Mesenchymal stem cell (in vitro differentiated cells and primary cell): Measurements from ENCODE around the gene NRARP.

Source experiments
- DNase-seq: peaks from one replicate; pipeline ENCODE4 v3.0.0-alpha.2; 2013
- H2AFZ ChIP-seq: one replicate; pipeline ENCODE4 v1.6.1; 2013; ENCODE audit warnings: low read depth, mild to moderate bottlenecking, control low read depth, inconsistent platforms, low read length, moderate library complexity
- H2AK5ac ChIP-seq: 2 replicates; pipeline ENCODE4 v1.6.1; 2013; ENCODE audit warnings: low read length, moderate library complexity, mild to moderate bottlenecking, inconsistent platforms; ENCODE audit not compliant: severe bottlenecking
- H2BK120ac ChIP-seq: one replicate; pipeline ENCODE4 v1.6.1; 2013; ENCODE audit warnings: low read depth, mild to moderate bottlenecking, inconsistent platforms, low read length, moderate library complexity
- H2BK12ac ChIP-seq, 2 experiments: one replicate each; pipeline ENCODE4 v1.6.1; 2013; ENCODE audit warnings: inconsistent platforms in 2 of 2, low read length in 2 of 2, mild to moderate bottlenecking in 2 of 2, moderate library complexity in 2 of 2, control low read depth in 1 of 2
- H2BK15ac ChIP-seq: one replicate; pipeline ENCODE4 v1.6.1; 2013; ENCODE audit warnings: mild to moderate bottlenecking, low read depth, inconsistent platforms; ENCODE audit not compliant: poor library complexity, severe bottlenecking
- H2BK5ac ChIP-seq: 2 replicates; pipeline ENCODE4 v1.6.1; 2013; ENCODE audit warnings: low read depth, mild to moderate bottlenecking, low read length, control low read depth, inconsistent platforms; ENCODE audit not compliant: poor library complexity, severe bottlenecking
- H3K14ac ChIP-seq, 2 experiments: one replicate each; pipeline ENCODE4 v1.6.1; 2013; ENCODE audit warnings: inconsistent platforms in 2 of 2, low read length in 2 of 2, control low read depth in 1 of 2, mild to moderate bottlenecking in 1 of 2, moderate library complexity in 1 of 2
- H3K18ac ChIP-seq, 2 experiments: one replicate each; pipeline ENCODE4 v1.6.1; 2013; ENCODE audit warnings: inconsistent platforms in 2 of 2, low read length in 2 of 2, control low read depth in 1 of 2, low read depth in 1 of 2, mild to moderate bottlenecking in 1 of 2
- H3K23ac ChIP-seq, 2 experiments: one replicate each; pipeline ENCODE4 v1.6.1; 2013; ENCODE audit warnings: inconsistent platforms in 2 of 2, low read length in 2 of 2, mild to moderate bottlenecking in 2 of 2, moderate library complexity in 2 of 2, control low read depth in 1 of 2
- H3K27ac ChIP-seq: 2 replicates; pipeline ENCODE4 v1.5.1; 2013; ENCODE audit warnings: mild to moderate bottlenecking, moderate library complexity, low read length, control low read depth, inconsistent platforms; ENCODE audit not compliant: poor library complexity, severe bottlenecking
- H3K27me3 ChIP-seq, 2 experiments: 2 replicates each; pipeline versions ENCODE4 v1.6.1 to v1.7.0; 2013; ENCODE audit warnings: low read length in 2 of 2, mild to moderate bottlenecking in 2 of 2, moderate library complexity in 2 of 2, control low read depth in 1 of 2, inconsistent platforms in 1 of 2; ENCODE audit not compliant: control insufficient read depth in 1 of 2, insufficient read depth in 1 of 2
- H3K36me3 ChIP-seq, 2 experiments: 2 replicates each; pipeline versions ENCODE4 v1.6.1 to v1.7.0; 2013; ENCODE audit warnings: low read length in 2 of 2, control low read depth in 1 of 2, inconsistent platforms in 1 of 2, low read depth in 1 of 2, mild to moderate bottlenecking in 1 of 2; ENCODE audit not compliant: insufficient read depth in 2 of 2, control insufficient read depth in 1 of 2
- H3K4ac ChIP-seq, 2 experiments: one replicate each; pipeline ENCODE4 v1.6.1; 2013; ENCODE audit warnings: inconsistent platforms in 2 of 2, low read length in 2 of 2, mild to moderate bottlenecking in 2 of 2, moderate library complexity in 2 of 2, control low read depth in 1 of 2, low read depth in 1 of 2
- H3K4me1 ChIP-seq: 2 replicates; pipeline ENCODE4 v1.6.1; 2013; ENCODE audit warnings: low read depth, low read length, control low read depth; ENCODE audit not compliant: control insufficient read depth, insufficient read depth
- H3K4me2 ChIP-seq: 2 replicates; pipeline ENCODE4 v1.6.1; 2013; ENCODE audit warnings: low read length, mild to moderate bottlenecking, inconsistent platforms; ENCODE audit not compliant: poor library complexity, severe bottlenecking
- H3K4me3 ChIP-seq, 2 experiments: 2 replicates each; pipeline versions ENCODE4 v1.5.1 to v1.7.0; 2013; ENCODE audit warnings: low read length in 2 of 2, mild to moderate bottlenecking in 2 of 2, control low read depth in 1 of 2, low read depth in 1 of 2; ENCODE audit not compliant: insufficient read depth in 1 of 2
- H3K79me1 ChIP-seq: replicated peaks from 2 replicates; pipeline ENCODE4 v1.6.1; 2013; ENCODE audit warnings: mild to moderate bottlenecking, control low read depth, low read length, inconsistent platforms; ENCODE audit not compliant: poor library complexity, severe bottlenecking
- H3K9ac ChIP-seq: 2 replicates; pipeline ENCODE4 v1.7.0; 2013; ENCODE audit warnings: mild to moderate bottlenecking, low read length, moderate library complexity
- H3K9me3 ChIP-seq: 2 replicates; pipeline ENCODE4 v1.7.0; 2013; ENCODE audit warnings: mild to moderate bottlenecking, low read length; ENCODE audit not compliant: control insufficient read depth
- H4K8ac ChIP-seq: one replicate; pipeline ENCODE4 v1.6.1; 2013; ENCODE audit warnings: inconsistent platforms, mild to moderate bottlenecking, low read length, moderate library complexity
- H4K91ac ChIP-seq: one replicate; pipeline ENCODE4 v1.6.1; 2013; ENCODE audit warnings: mild to moderate bottlenecking, low read length, inconsistent platforms
- WGBS: methylation state at CpG from one replicate; pipeline ENCODE4 v1.1.7; 2013; ENCODE audit warnings: mixed read lengths; 5-methylcytosine and 5-hydroxymethylcytosine counted together

The NRARP gene

DNA sequence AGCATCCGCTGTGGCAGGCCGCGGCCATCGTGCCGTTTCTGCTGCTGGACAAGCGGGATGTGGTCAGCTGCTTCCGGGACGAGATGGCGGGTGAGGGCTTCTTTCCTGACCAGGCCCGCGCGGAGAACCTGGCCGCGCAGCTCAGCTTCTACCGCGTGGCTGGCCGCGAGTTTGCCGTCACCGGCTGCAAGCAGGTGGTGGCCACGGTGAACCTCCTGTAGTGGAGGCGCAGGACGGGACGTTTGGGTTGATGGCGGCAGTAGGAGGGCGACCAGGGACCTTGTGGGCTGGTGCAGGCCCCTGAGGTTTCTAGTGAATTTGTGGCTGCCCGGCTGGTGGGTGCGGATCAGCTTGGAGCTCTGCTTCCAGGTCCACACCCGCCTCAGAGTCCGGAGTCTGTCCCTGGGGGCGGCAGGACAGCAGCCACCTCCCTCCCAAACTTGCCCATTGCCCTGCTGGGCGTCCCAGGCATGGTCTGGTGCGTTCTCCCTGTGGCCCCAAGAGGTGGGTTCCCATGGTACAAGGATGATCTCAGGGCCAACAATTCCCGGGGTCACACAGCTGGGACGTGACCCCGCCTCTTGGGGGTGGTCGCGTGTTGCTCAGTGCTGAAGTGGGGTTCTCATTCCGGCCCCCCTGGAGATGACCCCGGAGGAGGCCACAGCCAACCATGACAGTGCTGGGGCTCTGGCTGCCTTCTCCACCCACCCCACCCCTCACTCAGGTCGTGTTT is 22.2 kb downstream of the NRARP start:
- H2BK5ac ChIP-seq, result no peak overlapping the region
- no peak overlapping the region for H2BK120ac ChIP-seq
- peak overlapping the region in 1 of 2 experiments; percentile 8 for H2BK12ac ChIP-seq
- H2BK15ac ChIP-seq, result no peak overlapping the region
- H3K27me3 ChIP-seq, result peaks cover 0 to 46% of the 10 kb centered on the region in 2 experiments
- no peak overlapping the region for H2AFZ ChIP-seq
- H3K79me1 ChIP-seq, result peaks cover 27% of the 10 kb centered on the region
- peak overlapping the region in 1 of 2 experiments; percentile 1 for H3K14ac ChIP-seq
- H4K8ac ChIP-seq, result peak overlapping the region; percentile 63
- H3K9ac ChIP-seq, result no peak overlapping the region
- DNase-seq, result no peak
- 98% methylated on average over 38 of the region's 41 CpGs for WGBS
- no peak overlapping the region for H3K27ac ChIP-seq
- H3K4me1 ChIP-seq, result peaks cover 64% of the 10 kb centered on the region
- no peak overlapping the region for H3K23ac ChIP-seq
- no peak overlapping the region for H3K4me3 ChIP-seq
- peak overlapping the region; percentile 44 to 75 for H3K4ac ChIP-seq
- H2AK5ac ChIP-seq, result no peak overlapping the region
- no peaks in the 10 kb centered on the region for H3K9me3 ChIP-seq
- peaks cover 0 to 45% of the 10 kb centered on the region in 2 experiments for H3K36me3 ChIP-seq
- H4K91ac ChIP-seq, result peak overlapping the region; percentile 61
- H3K18ac ChIP-seq, result no peak overlapping the region
- no peak overlapping the region for H3K4me2 ChIP-seq

DNA sequence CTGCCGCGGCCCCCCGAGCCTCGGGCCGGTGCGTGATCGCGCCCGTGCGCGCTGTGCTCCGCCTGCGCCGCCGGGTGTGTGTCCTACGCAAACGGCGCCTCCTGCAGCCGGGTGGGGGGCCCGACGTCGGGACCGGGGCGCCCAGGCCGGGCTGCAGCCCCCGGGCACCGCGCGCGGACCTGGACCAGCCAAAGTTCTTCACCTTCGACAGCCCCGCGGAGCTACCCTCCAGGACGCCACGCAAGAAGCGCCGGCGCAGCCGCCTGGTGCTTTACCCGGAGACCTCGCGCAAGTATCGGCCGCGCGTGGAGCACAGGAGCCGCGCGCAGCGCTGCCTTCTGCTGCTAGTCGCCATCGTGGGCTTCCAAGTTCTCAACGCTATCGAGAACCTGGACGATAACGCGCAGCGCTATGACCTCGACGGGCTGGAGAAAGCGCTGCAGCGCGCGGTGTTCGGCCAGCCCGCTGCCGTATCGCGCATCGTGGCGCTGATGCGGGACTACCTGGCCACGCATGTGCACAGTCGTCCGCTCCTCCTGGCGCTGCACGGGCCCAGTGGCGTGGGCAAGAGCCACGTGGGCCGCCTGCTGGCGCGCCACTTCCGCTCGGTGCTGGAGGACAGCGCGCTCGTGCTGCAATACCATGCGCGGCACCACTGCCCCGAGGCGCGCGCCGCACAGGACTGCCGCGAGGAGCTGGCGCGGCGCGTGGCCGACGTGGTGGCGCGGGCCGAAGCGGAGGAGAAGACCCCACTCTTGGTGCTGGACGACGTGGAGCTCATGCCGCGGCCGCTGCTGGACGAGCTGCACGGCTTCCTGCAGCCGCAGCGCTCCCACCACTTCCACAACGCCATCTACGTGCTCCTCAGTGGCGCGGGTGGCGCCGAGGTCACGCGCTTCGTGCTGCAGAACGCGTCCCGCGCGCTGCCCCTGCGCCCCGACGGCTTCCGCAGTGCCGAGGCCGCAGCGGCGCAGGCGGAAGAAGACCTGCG is 23.1 kb downstream of the NRARP start:
- Histone ChIP-seq H2BK12ac (peak overlapping the region; percentile 15 to 69), H2AK5ac (no peak overlapping the region), H2BK15ac (peak overlapping the region; percentile 54), H2BK120ac (peak overlapping the region; percentile 96), H3K36me3 (peaks cover 2 to 53% of the 10 kb centered on the region in 2 experiments), H4K91ac (peak overlapping the region; percentile 83), H3K4ac (peak overlapping the region; percentile 82 to 95), H3K9me3 (no peaks in the 10 kb centered on the region), H3K4me3 (peak overlapping the region in 1 of 2 experiments; percentile 63), H3K27ac (no peak overlapping the region), H3K14ac (peak overlapping the region in 1 of 2 experiments; percentile 90), H2BK5ac (no peak overlapping the region), H3K4me2 (peak overlapping the region; percentile 70), H4K8ac (peak overlapping the region; percentile 79), H3K4me1 (peaks cover 68% of the 10 kb centered on the region), H2AFZ (no peak overlapping the region), H3K23ac (peak overlapping the region in 1 of 2 experiments; percentile 51), H3K9ac (no peak overlapping the region), H3K18ac (peak overlapping the region; percentile 26 to 88), H3K27me3 (peaks cover 0 to 46% of the 10 kb centered on the region in 2 experiments), H3K79me1 (peaks cover 32% of the 10 kb centered on the region)
- WGBS, result 79% methylated on average over 136 of the region's 139 CpGs
- DNase-seq, result no peak

DNA sequence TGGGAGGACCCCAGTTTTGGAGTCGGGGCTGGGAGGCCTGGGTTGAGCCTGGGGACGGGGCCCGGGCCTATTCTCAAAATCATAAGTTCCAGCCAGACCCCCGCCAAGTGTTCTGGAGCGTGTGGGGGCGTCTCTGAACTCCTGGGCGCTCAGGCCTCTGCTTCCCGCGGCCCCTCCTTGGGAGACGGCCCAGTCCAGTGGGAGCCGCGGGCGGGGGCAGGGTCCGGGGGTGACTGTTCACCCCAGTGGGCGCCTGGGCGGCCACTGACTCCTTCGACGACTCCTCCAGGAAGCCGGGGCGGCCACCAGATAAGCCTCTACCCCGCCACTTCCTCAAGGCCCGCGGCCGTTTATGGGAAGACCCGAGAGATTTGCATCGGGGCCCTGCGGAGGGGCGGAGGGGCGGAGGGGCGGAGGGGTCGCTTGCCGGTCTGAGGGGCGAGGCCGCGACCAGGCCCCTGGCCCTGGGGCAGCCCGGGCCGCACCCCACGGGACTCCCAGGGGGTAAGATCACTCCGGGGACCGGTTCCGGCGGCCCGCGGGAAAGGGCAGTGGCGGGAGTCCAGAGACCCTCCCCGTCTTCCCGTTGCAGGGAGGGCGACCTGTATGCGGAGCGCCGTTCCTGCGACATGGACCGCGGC is 23.9 kb downstream of the NRARP start:
- Histone ChIP-seq H3K4ac (peak overlapping the region; percentile 82 to 95), H3K4me2 (peak overlapping the region; percentile 80), H2AK5ac (no peak overlapping the region), H3K18ac (peak overlapping the region; percentile 88 to 96), H3K9ac (no peak overlapping the region), H3K14ac (peak overlapping the region in 1 of 2 experiments; percentile 90), H4K91ac (peak overlapping the region; percentile 95), H3K23ac (peak overlapping the region in 1 of 2 experiments; percentile 51), H2BK5ac (peak overlapping the region; percentile 37), H3K79me1 (peaks cover 39% of the 10 kb centered on the region), H3K27ac (peak overlapping the region; percentile 84), H2BK120ac (peak overlapping the region; percentile 96), H3K27me3 (peaks cover 0 to 44% of the 10 kb centered on the region in 2 experiments), H3K36me3 (peaks cover 6 to 55% of the 10 kb centered on the region in 2 experiments), H2AFZ (no peak overlapping the region), H3K4me3 (peak overlapping the region; percentile 63 to 70), H4K8ac (peak overlapping the region; percentile 93), H3K4me1 (peaks cover 71% of the 10 kb centered on the region), H2BK12ac (peak overlapping the region; percentile 69 to 92), H3K9me3 (no peaks in the 10 kb centered on the region), H2BK15ac (peak overlapping the region; percentile 92)
- no peak for DNase-seq
- 4% methylated on average over 36 of the region's 54 CpGs for WGBS
